Endothelial cell of umbilical vein (primary cell): Measurements from ENCODE around the gene MORN5.

ENCODE experiments used
- EZH2 ChIP-seq: IDR thresholded peaks from 2 replicates; pipeline ENCODE4 v1.6.1; 2012; ENCODE audit warnings: borderline replicate concordance, low read depth, mild to moderate bottlenecking, moderate library complexity, low read length, inconsistent platforms; ENCODE audit not compliant: severe bottlenecking
- FOS ChIP-seq: IDR thresholded peaks from 2 replicates; pipeline ENCODE4 v1.6.1; 2011; ENCODE audit warnings: mild to moderate bottlenecking, low read length, moderate library complexity, borderline replicate concordance; ENCODE audit not compliant: insufficient read depth
- POLR2A ChIP-seq: IDR thresholded peaks from 2 replicates; pipeline ENCODE4 v1.6.1; 2012; ENCODE audit warnings: low read depth, mild to moderate bottlenecking, control low read depth, low read length
- POLR2AphosphoS5 ChIP-seq: IDR thresholded peaks from 2 replicates; pipeline ENCODE4 v1.6.1; 2012; ENCODE audit warnings: low read depth, mild to moderate bottlenecking, control low read depth, low read length, moderate library complexity; ENCODE audit not compliant: insufficient read depth
- TF ChIP-seq, protein P1 (sequence below), 2 donors: IDR thresholded peaks; 1 replicate in 1 of 2; 2 replicates in 1 of 2; pipeline ENCODE4 v1.5.1; 2011; ENCODE audit warnings: low read length in 2 of 2, mild to moderate bottlenecking in 2 of 2, moderate library complexity in 2 of 2, control low read depth in 1 of 2, inconsistent platforms in 1 of 2, low read depth in 1 of 2; ENCODE audit not compliant: insufficient read depth in 1 of 2; ENCODE audit errors: extremely low read depth in 1 of 2

DNA sequence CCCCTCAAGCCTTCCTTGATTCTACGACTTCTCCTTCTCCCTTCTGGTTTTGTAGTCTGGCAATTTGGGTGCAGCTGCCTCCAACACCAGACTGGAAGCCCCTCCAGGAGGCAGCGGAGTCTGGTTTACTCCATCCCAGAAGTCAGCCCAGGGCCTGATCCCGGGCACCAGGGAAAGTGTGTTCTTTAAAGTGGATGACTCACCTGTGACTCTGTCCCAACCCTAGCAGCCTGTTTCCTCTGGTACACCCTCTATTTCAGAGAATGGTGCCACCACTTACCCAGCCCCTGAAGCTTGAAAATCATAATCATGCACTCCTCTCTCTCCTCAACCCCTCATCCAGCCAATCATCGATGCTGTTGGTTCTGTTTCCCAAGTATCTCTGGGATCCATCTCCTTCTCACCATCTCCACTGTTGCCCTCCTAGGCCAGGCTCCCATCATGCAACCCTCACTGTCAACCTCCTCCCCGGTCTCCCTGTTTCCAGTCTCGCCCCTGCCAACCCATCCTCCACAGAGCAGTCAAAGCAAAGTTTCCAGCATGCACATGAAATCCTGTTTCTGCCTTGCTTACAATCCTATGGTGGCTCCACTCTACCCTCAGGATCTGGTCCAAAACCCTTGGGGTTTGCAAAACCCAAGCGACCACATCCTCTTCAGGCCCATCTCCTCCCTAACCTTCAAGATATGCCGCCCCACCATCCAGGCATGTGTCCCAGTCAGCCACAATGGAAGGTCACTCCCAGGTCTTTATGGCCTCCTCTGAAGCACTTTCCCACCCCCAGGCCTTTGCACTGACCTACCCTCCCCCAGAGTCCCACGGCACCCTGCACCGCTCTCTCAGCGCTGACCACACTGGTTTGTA, 58.6 kb downstream of the MORN5 start:
- TF ChIP-seq, protein P1, sequence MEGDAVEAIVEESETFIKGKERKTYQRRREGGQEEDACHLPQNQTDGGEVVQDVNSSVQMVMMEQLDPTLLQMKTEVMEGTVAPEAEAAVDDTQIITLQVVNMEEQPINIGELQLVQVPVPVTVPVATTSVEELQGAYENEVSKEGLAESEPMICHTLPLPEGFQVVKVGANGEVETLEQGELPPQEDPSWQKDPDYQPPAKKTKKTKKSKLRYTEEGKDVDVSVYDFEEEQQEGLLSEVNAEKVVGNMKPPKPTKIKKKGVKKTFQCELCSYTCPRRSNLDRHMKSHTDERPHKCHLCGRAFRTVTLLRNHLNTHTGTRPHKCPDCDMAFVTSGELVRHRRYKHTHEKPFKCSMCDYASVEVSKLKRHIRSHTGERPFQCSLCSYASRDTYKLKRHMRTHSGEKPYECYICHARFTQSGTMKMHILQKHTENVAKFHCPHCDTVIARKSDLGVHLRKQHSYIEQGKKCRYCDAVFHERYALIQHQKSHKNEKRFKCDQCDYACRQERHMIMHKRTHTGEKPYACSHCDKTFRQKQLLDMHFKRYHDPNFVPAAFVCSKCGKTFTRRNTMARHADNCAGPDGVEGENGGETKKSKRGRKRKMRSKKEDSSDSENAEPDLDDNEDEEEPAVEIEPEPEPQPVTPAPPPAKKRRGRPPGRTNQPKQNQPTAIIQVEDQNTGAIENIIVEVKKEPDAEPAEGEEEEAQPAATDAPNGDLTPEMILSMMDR (IDR thresholded peaks at IDR 0.05; ENCODE audit: extremely low read depth in 1 of 2, insufficient read depth in 1 of 2, low read depth in 1 of 2, low read length in 2 of 2): no peak
- no peak for TF ChIP-seq POLR2AphosphoS5
- TF ChIP-seq POLR2A: no peak
- TF ChIP-seq FOS: peak; percentile 52
- TF ChIP-seq EZH2: no peak
